ENCODE data around the gene ETV3.

GRCh38 chr1:157156058-157156541, 17.9 kb upstream of the ETV3 start:
- peak; percentile 96 to 99 (median 98) for TF ChIP-seq CTCF (IDR thresholded peaks at IDR 0.05)
- no peak for TF ChIP-seq EP300 (IDR thresholded peaks at IDR 0.05; ENCODE audit: low read depth)
- TF ChIP-seq POLR2A (IDR thresholded peaks at IDR 0.05), result no peak
- no peak for TF ChIP-seq POLR2AphosphoS5 (IDR thresholded peaks at IDR 0.05)
